Gastroesophageal sphincter (tissue), 3 donors: ENCODE data around the gene CPA1.

Experiments used
- CTCF ChIP-seq, 4 experiments: fragments of 200-600 bp in 2 of 4; fragments of 450-650 bp in 2 of 4; sonication (generic) in 1 of 4; IDR thresholded peaks; one replicate each; pipeline ENCODE4 v1.5.1; 2017 to 2019; ENCODE audit warnings: antibody characterized with exemption in 4 of 4, mild to moderate bottlenecking in 2 of 4, moderate library complexity in 2 of 4
- EP300 ChIP-seq: sonication (generic); formaldehyde crosslinking; IDR thresholded peaks from one replicate; pipeline ENCODE4 v1.6.1; 2017; ENCODE audit warnings: antibody characterized with exemption, mild to moderate bottlenecking
- POLR2A ChIP-seq, 2 donors: fragments of 450-650 bp; IDR thresholded peaks; one replicate each; pipeline ENCODE4 v1.6.1; 2017; ENCODE audit warnings: antibody characterized with exemption in 2 of 2, mild to moderate bottlenecking in 2 of 2, moderate library complexity in 1 of 2
- POLR2AphosphoS5 ChIP-seq: sonication (generic); formaldehyde crosslinking; IDR thresholded peaks from one replicate; pipeline ENCODE4 v1.6.1; 2017; ENCODE audit warnings: antibody characterized with exemption

GRCh38 chr7:130374507-130374906 lies 5.8 kb upstream of the CPA1 start:
- TF ChIP-seq POLR2AphosphoS5 (no peak), POLR2A (IDR thresholded peaks at IDR 0.05) (no peak), CTCF (IDR thresholded peaks at IDR 0.05) (no peak), EP300 (no peak)
